Lung microvascular endothelial cell (primary cell): ENCODE data around the gene MAP3K7CL. TPM values are rescaled to one million over a fixed set of nuclear protein-coding genes. Genes with fewer than 3 reads are reported as not detected.
A peak's percentile ranks its signal among the peaks of the same experiment; 100 is the strongest.
"Not testable (repeated sequence)": the region's sequence is repeated elsewhere in the genome, so short reads cannot be mapped to it uniquely, and the experiment has no call there.

Experiments
- DNase-seq, 2 donors: peaks; one replicate each; pipeline versions ENCODE4 v3.0.0 to v3.0.0-alpha.2; 2010; ENCODE audit warnings: low read depth in 2 of 2
- total RNA-seq: library from RNA; depleted of rRNA; stranded (reverse); fragments of >200 nt; gene quantifications from 2 replicates; pipeline ENCODE4 v1.2.1, GENCODE V29; 2014

The MAP3K7CL gene
- total RNA-seq, 1 donor from 2014 or later, result 3.0 TPM

GRCh38 chr21:29166853-29167252 is 36.4 kb downstream of the MAP3K7CL start:
- no peak for DNase-seq

- not testable (repeated sequence) for DNase-seq
Observed at GRCh38 chr21:29167481-29167880, 37.0 kb downstream of the MAP3K7CL start.

GRCh38 chr21:29168891-29169315 is 38.5 kb downstream of the MAP3K7CL start:
- DNase-seq, result peak in 1 of 2 donors; percentile 36

- no peak for DNase-seq
Observed at GRCh38 chr21:29170944-29171343, 40.5 kb downstream of the MAP3K7CL start.

- peak; percentile 20 to 76 for DNase-seq
Observed at GRCh38 chr21:29172282-29172681, 41.8 kb downstream of the MAP3K7CL start.

- DNase-seq, result peak; percentile 35 to 45
Observed at GRCh38 chr21:29174607-29175013, 44.2 kb downstream of the MAP3K7CL start.

GRCh38 chr21:29175408-29176134 is 45.1 kb downstream of the MAP3K7CL start:
- DNase-seq, result peak; percentile 76 to 92

GRCh38 chr21:29176471-29177120 is 46.2 kb downstream of the MAP3K7CL start:
- DNase-seq, result no peak

- no peak for DNase-seq
Observed at GRCh38 chr21:29177800-29178199, 47.4 kb downstream of the MAP3K7CL start.

- no peak for DNase-seq
Observed at GRCh38 chr21:29178926-29179325, 48.5 kb downstream of the MAP3K7CL start.

GRCh38 chr21:29179503-29179902 is 49.1 kb downstream of the MAP3K7CL start:
- no peak for DNase-seq

GRCh38 chr21:29181799-29182470 is 51.5 kb downstream of the MAP3K7CL start:
- DNase-seq, result peak; percentile 78 to 91

- DNase-seq, result peak in 1 of 2 donors; percentile 13
Observed at GRCh38 chr21:29182691-29183092, 52.2 kb downstream of the MAP3K7CL start.

GRCh38 chr21:29184037-29184436 is 53.6 kb downstream of the MAP3K7CL start:
- DNase-seq, result no peak

- no peak for DNase-seq
Observed at GRCh38 chr21:29185172-29185571, 54.7 kb downstream of the MAP3K7CL start.

- no peak for DNase-seq
Observed at GRCh38 chr21:29185633-29186032, 55.2 kb downstream of the MAP3K7CL start.

- no peak for DNase-seq
Observed at GRCh38 chr21:29186246-29186645, 55.8 kb downstream of the MAP3K7CL start.

- DNase-seq, result peak; percentile 67 to 94
Observed at GRCh38 chr21:29187944-29188343, 57.5 kb downstream of the MAP3K7CL start.

GRCh38 chr21:29189353-29189752 is 58.9 kb downstream of the MAP3K7CL start:
- peak in 1 of 2 donors; percentile 33 for DNase-seq

- DNase-seq, result no peak
Observed at GRCh38 chr21:29190923-29191331, 60.5 kb downstream of the MAP3K7CL start.

GRCh38 chr21:29193072-29193471 is 62.6 kb downstream of the MAP3K7CL start:
- DNase-seq, result no peak

- no peak for DNase-seq
Observed at GRCh38 chr21:29193901-29194300, 63.5 kb downstream of the MAP3K7CL start.
